SK-N-SH (cell line): ENCODE measurements around the gene PLD6. TPM values are rescaled to one million over a fixed set of nuclear protein-coding genes. Genes with fewer than 3 reads are reported as not detected.

Experiments used
- CTCF ChIA-PET: fragments of 300-600, 350-600 bp; formaldehyde crosslinking; extraction: SDS; loops from one replicate; lab custom pipeline; 2021; lab: Yijun Ruan, JAX
- POLR2A ChIA-PET: fragments of 350-600 bp; sonication (Branson Sonifier 250); formaldehyde crosslinking; extraction: SDS; loops from one replicate; lab custom pipeline; 2020; ENCODE audit warnings: antibody characterized with exemption, inconsistent platforms; lab: Yijun Ruan, JAX
- DNase-seq: peaks from one replicate; pipeline ENCODE4 v3.0.0; 2012
- H2AFZ ChIP-seq: fragments of 200-600 bp; sonication (generic); 2 replicates; pipeline ENCODE4 v1.8.1; 2016; ENCODE audit warnings: antibody characterized with exemption, mild to moderate bottlenecking, low read depth
- H3F3A ChIP-seq: fragments of 200-600 bp; sonication (generic); replicated peaks from 2 replicates; pipeline ENCODE3; 2016; ENCODE audit warnings: antibody characterized with exemption, mild to moderate bottlenecking; ENCODE audit not compliant: insufficient read depth
- H3K27ac ChIP-seq, 2 experiments: fragments of 200-500 bp in 1 of 2; fragments of 200-600 bp in 1 of 2; sonication (Bioruptor generic) in 1 of 2; sonication (generic), shearing (Covaris generic) in 1 of 2; 2 replicates each; pipeline versions ENCODE4 v1.5.1 to v1.6.1; 2014 to 2016; ENCODE audit warnings: low read depth in 2 of 2, inconsistent platforms in 1 of 2, low read length in 1 of 2, mild to moderate bottlenecking in 1 of 2, mixed read lengths in 1 of 2
- H3K27me3 ChIP-seq: fragments of 200-600 bp; sonication (generic), shearing (Covaris generic); 2 replicates; pipeline ENCODE4 v1.6.1; 2016; ENCODE audit warnings: mixed run types; ENCODE audit not compliant: insufficient read depth
- H3K36me3 ChIP-seq, 2 experiments: fragments of 200-500 bp in 1 of 2; fragments of 200-600 bp in 1 of 2; sonication (Bioruptor generic) in 1 of 2; sonication (generic) in 1 of 2; replicated peaks in 1 of 2; 2 replicates each; pipeline versions ENCODE3 to v1.5.1; 2014 to 2016; ENCODE audit warnings: low read length in 1 of 2, mild to moderate bottlenecking in 1 of 2; ENCODE audit not compliant: insufficient read depth in 2 of 2, control insufficient read depth in 1 of 2
- H3K4me1 ChIP-seq, 2 experiments: fragments of 200-500 bp in 1 of 2; fragments of 200-600 bp in 1 of 2; sonication (Bioruptor generic) in 1 of 2; sonication (generic), shearing (Covaris generic) in 1 of 2; 2 replicates each; pipeline versions ENCODE4 v1.5.1 to v1.6.1; 2014 to 2016; ENCODE audit warnings: low read depth in 1 of 2, low read length in 1 of 2, mixed run types in 1 of 2; ENCODE audit not compliant: insufficient read depth in 2 of 2, control insufficient read depth in 1 of 2
- H3K4me2 ChIP-seq: fragments of 200-600 bp; sonication (generic), shearing (Covaris generic); 2 replicates; pipeline ENCODE4 v1.6.1; 2017; ENCODE audit warnings: mixed run types
- H3K4me3 ChIP-seq, 2 experiments: fragments of 200-500 bp in 1 of 2; fragments of 200-600 bp in 1 of 2; sonication (Bioruptor generic) in 1 of 2; sonication (generic), shearing (Covaris generic) in 1 of 2; 2 replicates each; pipeline versions ENCODE4 v1.5.1 to v1.8.1; 2014 to 2016; ENCODE audit warnings: low read depth in 2 of 2, inconsistent platforms in 1 of 2, low read length in 1 of 2, mild to moderate bottlenecking in 1 of 2, mixed read lengths in 1 of 2, moderate library complexity in 1 of 2
- H3K79me2 ChIP-seq: fragments of 200-600 bp; sonication (generic); 2 replicates; pipeline ENCODE4 v1.8.1; 2017; ENCODE audit warnings: mild to moderate bottlenecking; ENCODE audit not compliant: insufficient read depth
- H3K9ac ChIP-seq: fragments of 200-600 bp; sonication (generic); 2 replicates; pipeline ENCODE4 v1.6.1; 2017; ENCODE audit warnings: mixed run types
- H3K9me2 ChIP-seq: fragments of 200-600 bp; sonication (generic); 2 replicates; pipeline ENCODE4 v1.6.1; 2017; ENCODE audit warnings: mixed run types
- H3K9me3 ChIP-seq: fragments of 200-600 bp; sonication (generic); 2 replicates; pipeline ENCODE4 v1.6.1; 2017; ENCODE audit warnings: mixed run types, mild to moderate bottlenecking, moderate library complexity
- H4K20me1 ChIP-seq: fragments of 200-600 bp; sonication (generic); 2 replicates; pipeline ENCODE4 v1.6.1; 2017; ENCODE audit warnings: mild to moderate bottlenecking, mixed run types; ENCODE audit not compliant: insufficient read depth
- ELF1 ChIP-seq: IDR thresholded peaks from 2 replicates; pipeline ENCODE4 v1.4.0; 2012
- EP300 ChIP-seq, 2 experiments: IDR thresholded peaks; 2 replicates each; pipeline versions ENCODE4 v1.4.0 to v1.6.1; 2012; ENCODE audit warnings: borderline replicate concordance in 1 of 2, low read depth in 1 of 2, low read length in 1 of 2
- EZH2phosphoT487 ChIP-seq: fragments of 200-600 bp; sonication (generic); IDR thresholded peaks from 2 replicates; pipeline ENCODE4 v1.6.1; 2017; ENCODE audit warnings: low read depth, mixed run types, mild to moderate bottlenecking, antibody characterized with exemption, moderate library complexity, borderline replicate concordance
- FOSL2 ChIP-seq: IDR thresholded peaks from 2 replicates; pipeline ENCODE4 v1.4.0; 2012; ENCODE audit warnings: low read depth, mild to moderate bottlenecking, moderate library complexity, borderline replicate concordance
- FOXJ3 ChIP-seq: sonication (generic); formaldehyde crosslinking; IDR thresholded peaks from 2 replicates; pipeline ENCODE4 v1.5.1; 2020; ENCODE audit warnings: mild to moderate bottlenecking, missing genetic modification reagents
- IRF3 ChIP-seq: fragments of 150-350 bp; IDR thresholded peaks from 2 replicates; pipeline ENCODE4 v1.6.1; 2016; ENCODE audit warnings: mild to moderate bottlenecking, low read depth, low read length
- JUND ChIP-seq: IDR thresholded peaks from 2 replicates; pipeline ENCODE4 v1.4.0; 2012
- MEF2A ChIP-seq: IDR thresholded peaks from 2 replicates; pipeline ENCODE4 v1.4.0; 2012; ENCODE audit warnings: low read depth, borderline replicate concordance
- NFIC ChIP-seq: IDR thresholded peaks from 2 replicates; pipeline ENCODE4 v1.4.0; 2012; ENCODE audit warnings: borderline replicate concordance
- RCOR1 ChIP-seq: fragments of 150-350 bp; IDR thresholded peaks from 2 replicates; pipeline ENCODE4 v1.6.1; 2017; ENCODE audit warnings: antibody characterized with exemption, low read length
- TAF1 ChIP-seq: IDR thresholded peaks from 2 replicates; pipeline ENCODE4 v1.6.1; 2012; ENCODE audit warnings: low read depth, mild to moderate bottlenecking, low read length, moderate library complexity, borderline replicate concordance
- YY1 ChIP-seq: IDR thresholded peaks from 2 replicates; pipeline ENCODE4 v1.4.0; 2012; ENCODE audit warnings: low read depth, mild to moderate bottlenecking
- ZBTB33 ChIP-seq: IDR thresholded peaks from 2 replicates; pipeline ENCODE4 v1.4.0; 2012; ENCODE audit warnings: low read depth, borderline replicate concordance
- WGBS: methylation state at CpG from one replicate; pipeline ENCODE4 v1.1.6; 2017; ENCODE audit warnings: low lambda C conversion rate; 5-methylcytosine and 5-hydroxymethylcytosine counted together
- polyA plus RNA-seq, 3 experiments: library from polyadenylated mRNA; depleted of rRNA; stranded (reverse); fragments of >200 nt; gene quantifications; 2 replicates each; pipeline ENCODE4 v1.2.3, GENCODE V29; 2012
- TF ChIP-seq, protein P1 (sequence below): fragments of 150-350 bp; IDR thresholded peaks from 2 replicates; pipeline ENCODE4 v1.6.1; 2017; ENCODE audit warnings: antibody characterized with exemption, low read length, low read depth, borderline replicate concordance
- TF ChIP-seq, protein P2 (sequence below): IDR thresholded peaks from 2 replicates; pipeline ENCODE4; 2012
- TF ChIP-seq, protein P3 (sequence below): fragments of 200-600 bp; sonication (generic); IDR thresholded peaks from 2 replicates; pipeline ENCODE4 v1.6.1; 2017; ENCODE audit warnings: antibody characterized with exemption, mild to moderate bottlenecking, moderate library complexity
- TF ChIP-seq, protein P4 (sequence below): IDR thresholded peaks from 2 replicates; pipeline ENCODE4 v1.4.0; 2012; ENCODE audit warnings: low read depth

Gene PLD6
- polyA plus RNA-seq, 1 of the 3 experiments (the other 2 are of a cell fraction): 3.7 TPM

DNA sequence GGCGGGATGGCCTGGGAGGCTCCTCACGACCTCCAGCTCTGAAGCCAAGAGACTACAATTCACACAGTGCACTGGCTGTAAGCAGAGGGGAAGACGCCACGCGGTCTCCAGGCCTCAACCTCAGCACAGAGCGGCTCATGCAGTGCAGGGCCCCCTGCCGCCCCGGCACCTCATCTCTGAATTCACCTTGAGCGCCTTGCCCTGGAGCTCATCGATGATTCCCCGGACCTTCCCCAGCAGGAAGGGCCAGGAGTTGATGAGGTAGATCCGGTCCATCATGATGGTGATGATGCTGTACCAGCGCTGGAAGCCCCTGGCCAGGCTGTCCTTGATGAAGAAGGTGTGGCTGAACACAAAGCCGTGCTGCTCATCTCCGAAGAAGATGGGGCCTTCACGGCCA is 17.6 kb upstream of the PLD6 start:
- no peaks in the 10 kb centered on the region for H3K9me3 ChIP-seq
- H3K27ac ChIP-seq: no peak overlapping the region
- no peak overlapping the region for H3K9ac ChIP-seq
- no peak for TF ChIP-seq FOXJ3 (CRISPR knock-in tag)
- no peak for TF ChIP-seq FOSL2
- no peak for TF ChIP-seq TAF1
- no peak for TF ChIP-seq JUND
- TF ChIP-seq, protein P1, sequence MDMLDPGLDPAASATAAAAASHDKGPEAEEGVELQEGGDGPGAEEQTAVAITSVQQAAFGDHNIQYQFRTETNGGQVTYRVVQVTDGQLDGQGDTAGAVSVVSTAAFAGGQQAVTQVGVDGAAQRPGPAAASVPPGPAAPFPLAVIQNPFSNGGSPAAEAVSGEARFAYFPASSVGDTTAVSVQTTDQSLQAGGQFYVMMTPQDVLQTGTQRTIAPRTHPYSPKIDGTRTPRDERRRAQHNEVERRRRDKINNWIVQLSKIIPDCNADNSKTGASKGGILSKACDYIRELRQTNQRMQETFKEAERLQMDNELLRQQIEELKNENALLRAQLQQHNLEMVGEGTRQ: no peak
- TF ChIP-seq EP300 (IDR thresholded peaks at IDR 0.05; ENCODE audit: borderline replicate concordance in 1 of 2, low read depth in 1 of 2, low read length in 1 of 2): no peak
- no peak for TF ChIP-seq NFIC
- no peaks in the 10 kb centered on the region for H3K9me2 ChIP-seq
- no peak for DNase-seq
- no peaks in the 10 kb centered on the region for H3K4me1 ChIP-seq
- ChIA-PET CTCF (no interaction called here), POLR2A (no interaction called here)
- no peaks in the 10 kb centered on the region for H3K27me3 ChIP-seq
- H3K36me3 ChIP-seq: peaks cover 36 to 64% of the 10 kb centered on the region in 2 experiments
- WGBS: 94% methylated on average over 12 of the region's 16 CpGs
- H3K79me2 ChIP-seq: 0 out of 2 replicates have a peak, but pooled peaks cover 3% of the 10 kb centered on the region
- no peaks in the 10 kb centered on the region for H4K20me1 ChIP-seq
- H3K4me3 ChIP-seq: no peak overlapping the region
- H3K4me2 ChIP-seq: no peak overlapping the region
- H3F3A ChIP-seq: no peaks in the 10 kb centered on the region
- H2AFZ ChIP-seq: no peak overlapping the region

DNA sequence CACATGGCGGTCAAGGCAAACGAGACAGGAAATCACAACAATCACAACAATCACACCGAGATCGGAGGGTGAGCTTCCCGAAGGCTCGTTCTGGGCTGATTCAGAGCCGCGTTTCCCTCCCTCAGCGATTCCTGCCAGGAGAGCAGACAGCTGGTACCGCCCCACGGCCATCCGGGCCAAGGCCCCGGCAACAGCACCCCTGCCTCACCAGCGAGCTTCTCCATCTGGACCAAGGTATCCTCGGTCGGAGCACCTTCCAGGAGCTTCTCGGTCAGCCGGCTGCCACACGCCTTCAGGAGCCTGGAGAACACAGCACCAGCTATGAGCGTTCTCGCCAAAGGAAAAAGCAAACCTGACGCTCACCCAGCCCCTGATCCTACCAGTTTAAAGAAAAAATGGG is 15.2 kb upstream of the PLD6 start:
- H3K9ac ChIP-seq: no peak overlapping the region
- no peak for DNase-seq
- no peaks in the 10 kb centered on the region for H3F3A ChIP-seq
- no peaks in the 10 kb centered on the region for H3K27me3 ChIP-seq
- H3K4me1 ChIP-seq: no peaks in the 10 kb centered on the region
- H3K4me3 ChIP-seq: no peak overlapping the region
- no peak overlapping the region for H2AFZ ChIP-seq
- CTCF ChIA-PET: interaction anchor here (0.9 to 1.4 kb wide), 3 partner anchors 10 to 230 kb away, joined by 3 to 5 read pairs (median 4); no protein-coding TSS in a partner anchor
- H3K9me3 ChIP-seq: no peaks in the 10 kb centered on the region
- 0 out of 2 replicates have a peak, but pooled peaks cover 3% of the 10 kb centered on the region for H3K79me2 ChIP-seq
- TF ChIP-seq, protein P2, sequence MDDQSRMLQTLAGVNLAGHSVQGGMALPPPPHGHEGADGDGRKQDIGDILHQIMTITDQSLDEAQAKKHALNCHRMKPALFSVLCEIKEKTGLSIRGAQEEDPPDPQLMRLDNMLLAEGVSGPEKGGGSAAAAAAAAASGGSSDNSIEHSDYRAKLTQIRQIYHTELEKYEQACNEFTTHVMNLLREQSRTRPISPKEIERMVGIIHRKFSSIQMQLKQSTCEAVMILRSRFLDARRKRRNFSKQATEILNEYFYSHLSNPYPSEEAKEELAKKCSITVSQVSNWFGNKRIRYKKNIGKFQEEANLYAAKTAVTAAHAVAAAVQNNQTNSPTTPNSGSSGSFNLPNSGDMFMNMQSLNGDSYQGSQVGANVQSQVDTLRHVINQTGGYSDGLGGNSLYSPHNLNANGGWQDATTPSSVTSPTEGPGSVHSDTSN: no peak
- TF ChIP-seq IRF3: no peak
- no peak for TF ChIP-seq JUND
- TF ChIP-seq EZH2phosphoT487: no peak
- no peak for TF ChIP-seq FOXJ3 (CRISPR knock-in tag)
- no peak for TF ChIP-seq RCOR1
- no peak for TF ChIP-seq ELF1
- TF ChIP-seq ZBTB33: no peak
- TF ChIP-seq, protein P3, sequence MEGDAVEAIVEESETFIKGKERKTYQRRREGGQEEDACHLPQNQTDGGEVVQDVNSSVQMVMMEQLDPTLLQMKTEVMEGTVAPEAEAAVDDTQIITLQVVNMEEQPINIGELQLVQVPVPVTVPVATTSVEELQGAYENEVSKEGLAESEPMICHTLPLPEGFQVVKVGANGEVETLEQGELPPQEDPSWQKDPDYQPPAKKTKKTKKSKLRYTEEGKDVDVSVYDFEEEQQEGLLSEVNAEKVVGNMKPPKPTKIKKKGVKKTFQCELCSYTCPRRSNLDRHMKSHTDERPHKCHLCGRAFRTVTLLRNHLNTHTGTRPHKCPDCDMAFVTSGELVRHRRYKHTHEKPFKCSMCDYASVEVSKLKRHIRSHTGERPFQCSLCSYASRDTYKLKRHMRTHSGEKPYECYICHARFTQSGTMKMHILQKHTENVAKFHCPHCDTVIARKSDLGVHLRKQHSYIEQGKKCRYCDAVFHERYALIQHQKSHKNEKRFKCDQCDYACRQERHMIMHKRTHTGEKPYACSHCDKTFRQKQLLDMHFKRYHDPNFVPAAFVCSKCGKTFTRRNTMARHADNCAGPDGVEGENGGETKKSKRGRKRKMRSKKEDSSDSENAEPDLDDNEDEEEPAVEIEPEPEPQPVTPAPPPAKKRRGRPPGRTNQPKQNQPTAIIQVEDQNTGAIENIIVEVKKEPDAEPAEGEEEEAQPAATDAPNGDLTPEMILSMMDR: no peak
- TF ChIP-seq MEF2A: no peak
- TF ChIP-seq, protein P1: no peak
- TF ChIP-seq, protein P4, sequence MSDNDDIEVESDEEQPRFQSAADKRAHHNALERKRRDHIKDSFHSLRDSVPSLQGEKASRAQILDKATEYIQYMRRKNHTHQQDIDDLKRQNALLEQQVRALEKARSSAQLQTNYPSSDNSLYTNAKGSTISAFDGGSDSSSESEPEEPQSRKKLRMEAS: no peak
- TF ChIP-seq EP300 (IDR thresholded peaks at IDR 0.05; ENCODE audit: borderline replicate concordance in 1 of 2, low read depth in 1 of 2, low read length in 1 of 2): no peak
- no peak for TF ChIP-seq YY1
- no peak overlapping the region for H3K27ac ChIP-seq
- H3K9me2 ChIP-seq: no peaks in the 10 kb centered on the region
- no peak overlapping the region for H3K4me2 ChIP-seq
- POLR2A ChIA-PET: no interaction called here
- 95% methylated on average over 17 of the region's 22 CpGs for WGBS
- peaks cover 39 to 64% of the 10 kb centered on the region in 2 experiments for H3K36me3 ChIP-seq
- no peaks in the 10 kb centered on the region for H4K20me1 ChIP-seq
